HepG2 (cell line): Measurements from ENCODE around the gene RTN3. TPM values are rescaled to one million over a fixed set of nuclear protein-coding genes. Genes with fewer than 3 reads are reported as not detected.

Source experiments
- ARID4A ChIP-seq: sonication (generic); formaldehyde crosslinking; IDR thresholded peaks from 2 replicates; pipeline ENCODE4 v1.5.0; 2020; ENCODE audit warnings: mild to moderate bottlenecking, missing genetic modification reagents, borderline replicate concordance
- HIVEP1 ChIP-seq: sonication (generic); formaldehyde crosslinking; IDR thresholded peaks from 2 replicates; pipeline ENCODE4 v1.4.0; 2020; ENCODE audit warnings: mild to moderate bottlenecking, missing genetic modification reagents
- ISL2 ChIP-seq: sonication (generic); formaldehyde crosslinking; IDR thresholded peaks from 2 replicates; pipeline ENCODE4 v1.5.0; 2020; ENCODE audit warnings: missing genetic modification reagents
- MAF1 ChIP-seq: sonication (generic); formaldehyde crosslinking; IDR thresholded peaks from 2 replicates; pipeline ENCODE4 v1.5.0; 2020; ENCODE audit warnings: missing genetic modification reagents, borderline replicate concordance
- MED1 ChIP-seq: sonication (generic); formaldehyde crosslinking; IDR thresholded peaks from 2 replicates; pipeline ENCODE4 v1.4.0; 2020; ENCODE audit warnings: missing genetic modification reagents
- NAIF1 ChIP-seq: sonication (generic); formaldehyde crosslinking; IDR thresholded peaks from 2 replicates; pipeline ENCODE4 v1.5.0; 2020; ENCODE audit warnings: mild to moderate bottlenecking, missing genetic modification reagents, borderline replicate concordance
- POLR2G ChIP-seq: fragments of 200-400 bp; formaldehyde crosslinking; IDR thresholded peaks from 2 replicates; pipeline ENCODE4 v1.6.1; 2018; ENCODE audit warnings: mild to moderate bottlenecking, low read depth, low read length, moderate library complexity
- SIN3B ChIP-seq: fragments of 150-350 bp; IDR thresholded peaks from 2 replicates; pipeline ENCODE4 v1.6.1; 2014; ENCODE audit warnings: low read length
- TP53 ChIP-seq: sonication (generic); formaldehyde crosslinking; conservative IDR thresholded peaks from 2 replicates; pipeline ENCODE4 v1.4.0; 2020; ENCODE audit warnings: missing genetic modification reagents
- WIZ ChIP-seq: sonication (generic); formaldehyde crosslinking; IDR thresholded peaks from 2 replicates; pipeline ENCODE4 v1.5.1; 2020; ENCODE audit warnings: mild to moderate bottlenecking, missing genetic modification reagents
- ZBTB21 ChIP-seq: sonication (generic); formaldehyde crosslinking; IDR thresholded peaks from 2 replicates; pipeline ENCODE4 v1.4.0; 2020; ENCODE audit warnings: missing genetic modification reagents
- ZNF3 ChIP-seq: IDR thresholded peaks from 2 replicates; pipeline ENCODE4 v1.7.0; 2017; ENCODE audit warnings: inconsistent platforms
- ZNF329 ChIP-seq: sonication (generic); formaldehyde crosslinking; IDR thresholded peaks from 2 replicates; pipeline ENCODE4 v1.9.0; 2021; ENCODE audit warnings: low read depth, mild to moderate bottlenecking, missing genetic modification reagents
- ZNF441 ChIP-seq: sonication (generic); formaldehyde crosslinking; IDR thresholded peaks from 2 replicates; pipeline ENCODE4 v1.7.0; 2021; ENCODE audit warnings: missing genetic modification reagents, borderline replicate concordance
- ZNF652 ChIP-seq: IDR thresholded peaks from 2 replicates; pipeline ENCODE4 v1.6.1; 2016; ENCODE audit warnings: low read depth, borderline replicate concordance
- ZNF720 ChIP-seq: sonication (generic); formaldehyde crosslinking; IDR thresholded peaks from 2 replicates; pipeline ENCODE4 v1.4.0; 2020; ENCODE audit warnings: missing genetic modification reagents
- polyA plus RNA-seq, 8 experiments: library from polyadenylated mRNA; depleted of rRNA in 3 of 8; stranded (reverse) in 7 of 8; unstranded in 1 of 8; fragments of >200 nt; fragmentation: Illumina TruSeq in 4 of 8; extraction: Trizol in 4 of 8; gene quantifications; 2 replicates each; pipeline versions ENCODE4 v1.2.1 to v1.2.3, GENCODE V29; 2011 to 2016; ENCODE audit warnings: low read depth in 4 of 8, missing spikeins in 1 of 8, mixed read lengths in 1 of 8; ENCODE audit not compliant: insufficient read depth in 1 of 8
- total RNA-seq, 5 experiments: library from RNA; depleted of rRNA; stranded (reverse); fragments of >200 nt; fragmentation: Illumina TruSeq; extraction: Trizol; gene quantifications; 2 replicates each; pipeline ENCODE4 v1.2.3, GENCODE V29; 2016; ENCODE audit warnings: low read depth in 1 of 5
- TF ChIP-seq, protein P1 (sequence below), 2 experiments: sonication (generic) in 1 of 2; formaldehyde crosslinking in 1 of 2; IDR thresholded peaks; 2 replicates each; pipeline versions ENCODE4 v1.5.1 to v1.6.1; 2011 to 2020; ENCODE audit warnings: borderline replicate concordance in 1 of 2, low read depth in 1 of 2, low read length in 1 of 2, mild to moderate bottlenecking in 1 of 2, missing genetic modification reagents in 1 of 2, moderate library complexity in 1 of 2
- TF ChIP-seq, protein P2 (sequence below): sonication (generic); formaldehyde crosslinking; IDR thresholded peaks from 2 replicates; pipeline ENCODE4 v1.4.0; 2020; ENCODE audit warnings: missing genetic modification reagents
- TF ChIP-seq, protein P3 (sequence below): sonication (generic); formaldehyde crosslinking; IDR thresholded peaks from 2 replicates; pipeline ENCODE4 v1.4.0; 2020; ENCODE audit warnings: missing genetic modification reagents

The RTN3 gene
- total and polyA plus RNA-seq, 2 of the 13 experiments (the other 11 are each of a cell fraction or from before 2014, with no cell fraction given) = 32.2 to 41.1 TPM

DNA sequence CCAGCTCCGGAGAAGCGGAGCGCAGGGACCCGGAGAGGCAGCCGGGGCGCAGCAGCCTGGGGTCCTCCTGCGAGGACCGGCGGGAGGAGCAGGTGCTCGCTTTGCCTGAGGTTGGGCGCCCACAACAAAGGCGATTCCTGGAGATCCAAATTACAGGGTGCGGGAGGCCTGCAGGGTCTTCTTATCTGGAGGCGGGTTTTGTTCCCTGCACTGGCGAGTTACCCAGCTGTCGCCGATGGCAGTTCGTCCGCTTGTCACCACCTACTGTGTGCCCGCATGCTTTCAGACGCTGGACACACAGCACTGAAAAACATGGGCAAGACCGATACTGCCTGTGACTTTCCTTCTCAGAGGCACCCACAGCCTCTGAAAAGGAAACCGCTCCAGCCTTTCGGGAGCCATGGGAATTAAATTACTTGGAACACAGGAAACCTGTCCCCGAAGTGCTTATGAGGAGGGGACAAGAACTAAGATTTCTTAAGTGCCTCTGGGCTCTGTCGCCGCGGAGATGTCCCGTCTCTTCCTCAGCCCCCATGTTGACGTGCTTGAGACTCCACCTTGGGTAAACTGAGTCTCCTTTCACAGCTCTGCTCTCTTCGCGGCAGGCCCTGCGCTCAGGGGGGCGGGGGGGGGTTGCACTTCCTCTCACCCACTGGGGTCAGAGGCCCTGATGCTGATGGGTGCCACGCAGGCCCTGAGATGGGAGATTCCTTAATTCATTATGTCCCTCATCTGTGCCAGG is 88.6 kb downstream of the RTN3 start (continued):
- TF ChIP-seq POLR2G (0 out of 2 replicates have a peak, but pooled peaks have one; percentile 2), NAIF1 (CRISPR knock-in tag) (no peak), ARID4A (no peak), WIZ (CRISPR knock-in tag) (no peak), TP53 (no peak), ISL2 (CRISPR knock-in tag) (no peak), SIN3B (no peak), ZNF329 (CRISPR knock-in tag) (no peak), ZNF3 (CRISPR knock-in tag) (no peak), MAF1 (CRISPR knock-in tag) (no peak), ZBTB21 (CRISPR knock-in tag) (no peak), MED1 (no peak), ZNF652 (CRISPR knock-in tag) (no peak), ZNF441 (CRISPR knock-in tag) (no peak), ZNF720 (no peak), HIVEP1 (no peak)
- TF ChIP-seq, protein P1, sequence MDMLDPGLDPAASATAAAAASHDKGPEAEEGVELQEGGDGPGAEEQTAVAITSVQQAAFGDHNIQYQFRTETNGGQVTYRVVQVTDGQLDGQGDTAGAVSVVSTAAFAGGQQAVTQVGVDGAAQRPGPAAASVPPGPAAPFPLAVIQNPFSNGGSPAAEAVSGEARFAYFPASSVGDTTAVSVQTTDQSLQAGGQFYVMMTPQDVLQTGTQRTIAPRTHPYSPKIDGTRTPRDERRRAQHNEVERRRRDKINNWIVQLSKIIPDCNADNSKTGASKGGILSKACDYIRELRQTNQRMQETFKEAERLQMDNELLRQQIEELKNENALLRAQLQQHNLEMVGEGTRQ (IDR thresholded peaks at IDR 0.05; ENCODE audit: low read depth, low read length) = no peak
- TF ChIP-seq, protein P1 (CRISPR knock-in tag; IDR thresholded peaks at IDR 0.05; ENCODE audit: borderline replicate concordance) = no peak
- TF ChIP-seq, protein P2, sequence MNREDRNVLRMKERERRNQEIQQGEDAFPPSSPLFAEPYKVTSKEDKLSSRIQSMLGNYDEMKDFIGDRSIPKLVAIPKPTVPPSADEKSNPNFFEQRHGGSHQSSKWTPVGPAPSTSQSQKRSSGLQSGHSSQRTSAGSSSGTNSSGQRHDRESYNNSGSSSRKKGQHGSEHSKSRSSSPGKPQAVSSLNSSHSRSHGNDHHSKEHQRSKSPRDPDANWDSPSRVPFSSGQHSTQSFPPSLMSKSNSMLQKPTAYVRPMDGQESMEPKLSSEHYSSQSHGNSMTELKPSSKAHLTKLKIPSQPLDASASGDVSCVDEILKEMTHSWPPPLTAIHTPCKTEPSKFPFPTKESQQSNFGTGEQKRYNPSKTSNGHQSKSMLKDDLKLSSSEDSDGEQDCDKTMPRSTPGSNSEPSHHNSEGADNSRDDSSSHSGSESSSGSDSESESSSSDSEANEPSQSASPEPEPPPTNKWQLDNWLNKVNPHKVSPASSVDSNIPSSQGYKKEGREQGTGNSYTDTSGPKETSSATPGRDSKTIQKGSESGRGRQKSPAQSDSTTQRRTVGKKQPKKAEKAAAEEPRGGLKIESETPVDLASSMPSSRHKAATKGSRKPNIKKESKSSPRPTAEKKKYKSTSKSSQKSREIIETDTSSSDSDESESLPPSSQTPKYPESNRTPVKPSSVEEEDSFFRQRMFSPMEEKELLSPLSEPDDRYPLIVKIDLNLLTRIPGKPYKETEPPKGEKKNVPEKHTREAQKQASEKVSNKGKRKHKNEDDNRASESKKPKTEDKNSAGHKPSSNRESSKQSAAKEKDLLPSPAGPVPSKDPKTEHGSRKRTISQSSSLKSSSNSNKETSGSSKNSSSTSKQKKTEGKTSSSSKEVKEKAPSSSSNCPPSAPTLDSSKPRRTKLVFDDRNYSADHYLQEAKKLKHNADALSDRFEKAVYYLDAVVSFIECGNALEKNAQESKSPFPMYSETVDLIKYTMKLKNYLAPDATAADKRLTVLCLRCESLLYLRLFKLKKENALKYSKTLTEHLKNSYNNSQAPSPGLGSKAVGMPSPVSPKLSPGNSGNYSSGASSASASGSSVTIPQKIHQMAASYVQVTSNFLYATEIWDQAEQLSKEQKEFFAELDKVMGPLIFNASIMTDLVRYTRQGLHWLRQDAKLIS = no peak
- TF ChIP-seq, protein P3, sequence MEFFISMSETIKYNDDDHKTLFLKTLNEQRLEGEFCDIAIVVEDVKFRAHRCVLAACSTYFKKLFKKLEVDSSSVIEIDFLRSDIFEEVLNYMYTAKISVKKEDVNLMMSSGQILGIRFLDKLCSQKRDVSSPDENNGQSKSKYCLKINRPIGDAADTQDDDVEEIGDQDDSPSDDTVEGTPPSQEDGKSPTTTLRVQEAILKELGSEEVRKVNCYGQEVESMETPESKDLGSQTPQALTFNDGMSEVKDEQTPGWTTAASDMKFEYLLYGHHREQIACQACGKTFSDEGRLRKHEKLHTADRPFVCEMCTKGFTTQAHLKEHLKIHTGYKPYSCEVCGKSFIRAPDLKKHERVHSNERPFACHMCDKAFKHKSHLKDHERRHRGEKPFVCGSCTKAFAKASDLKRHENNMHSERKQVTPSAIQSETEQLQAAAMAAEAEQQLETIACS (CRISPR knock-in tag) = no peak
